Activated T-helper 1 cell treated with Interleukin-2 at 50 U/mL for 16 hours (primary cell): ENCODE results near the gene SPP2.

Experiments used
- DNase-seq: peaks from one replicate; pipeline ENCODE4 v3.0.0-alpha.2; 2020; ENCODE audit warnings: low read depth

SPP2 gene, protein sequence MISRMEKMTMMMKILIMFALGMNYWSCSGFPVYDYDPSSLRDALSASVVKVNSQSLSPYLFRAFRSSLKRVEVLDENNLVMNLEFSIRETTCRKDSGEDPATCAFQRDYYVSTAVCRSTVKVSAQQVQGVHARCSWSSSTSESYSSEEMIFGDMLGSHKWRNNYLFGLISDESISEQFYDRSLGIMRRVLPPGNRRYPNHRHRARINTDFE

DNA sequence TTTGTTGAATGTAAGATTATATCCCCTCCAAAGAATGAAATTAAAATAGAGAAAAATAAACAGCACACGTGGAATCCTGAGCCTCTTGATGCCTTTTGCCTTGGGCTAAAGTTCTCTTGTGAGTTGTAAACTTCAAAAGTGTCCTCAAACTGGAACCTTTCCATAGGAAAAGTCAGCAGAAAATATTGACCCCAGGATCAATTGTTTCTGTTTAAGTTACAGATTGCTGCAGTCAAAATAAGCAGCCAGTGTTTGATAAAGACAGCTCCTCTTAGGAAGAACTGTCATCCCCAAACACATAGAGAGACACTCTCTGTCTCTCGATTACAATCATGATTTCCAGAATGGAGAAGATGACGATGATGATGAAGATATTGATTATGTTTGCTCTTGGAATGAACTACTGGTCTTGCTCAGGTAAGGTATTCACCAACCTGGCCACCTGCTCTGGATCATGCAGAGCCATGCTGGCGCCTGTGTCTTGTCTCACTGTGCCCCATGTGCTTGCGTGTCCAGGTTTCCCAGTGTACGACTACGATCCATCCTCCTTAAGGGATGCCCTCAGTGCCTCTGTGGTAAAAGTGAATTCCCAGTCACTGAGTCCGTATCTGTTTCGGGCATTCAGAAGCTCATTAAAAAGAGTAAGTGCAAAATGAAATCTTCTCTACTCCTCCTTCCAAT, at the start of gene SPP2:
Gene SPP2, plus strand, starts transcription at position 248 of the 681 bp plus-strand sequence. Its CDS starts 85 bp downstream, at position 333.
- DNase-seq = no peak

DNA sequence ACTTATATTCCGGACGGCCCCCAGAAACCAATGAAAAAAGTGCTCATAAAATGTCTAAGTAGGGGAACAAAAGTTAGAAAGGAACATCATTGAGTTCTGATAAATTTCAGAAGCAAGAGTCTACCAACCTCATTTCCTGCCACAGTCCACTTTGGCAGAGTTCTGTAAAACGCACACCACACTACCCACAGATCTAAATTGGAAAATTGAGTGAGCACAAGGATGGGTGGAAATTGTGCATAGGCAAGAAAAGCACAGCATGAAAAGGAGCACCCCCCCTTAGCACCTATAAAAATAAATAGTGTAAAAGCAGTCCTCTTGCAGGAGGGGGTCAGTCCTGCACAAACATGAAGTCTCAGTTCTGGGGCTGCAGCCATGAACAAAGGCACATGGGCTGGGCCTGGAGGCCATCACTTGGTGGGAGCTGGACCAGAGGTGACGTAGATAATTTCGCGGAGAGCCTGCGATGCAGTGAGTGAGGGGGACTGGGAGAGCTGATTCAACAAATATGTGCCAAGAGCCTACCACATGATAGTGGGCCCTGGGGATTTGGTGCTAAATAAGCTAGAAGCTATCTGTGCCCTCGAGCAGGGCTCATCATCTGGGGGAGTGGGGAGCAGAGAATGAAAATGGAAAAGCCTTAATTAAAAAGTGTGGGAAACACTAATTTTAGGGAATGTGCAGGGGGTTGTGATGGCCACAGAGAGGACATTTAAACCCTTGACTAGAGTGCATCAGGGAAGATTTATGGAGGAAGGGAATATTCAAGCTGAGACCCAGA, 48.9 kb upstream of the SPP2 start:
- no peak for DNase-seq

DNA sequence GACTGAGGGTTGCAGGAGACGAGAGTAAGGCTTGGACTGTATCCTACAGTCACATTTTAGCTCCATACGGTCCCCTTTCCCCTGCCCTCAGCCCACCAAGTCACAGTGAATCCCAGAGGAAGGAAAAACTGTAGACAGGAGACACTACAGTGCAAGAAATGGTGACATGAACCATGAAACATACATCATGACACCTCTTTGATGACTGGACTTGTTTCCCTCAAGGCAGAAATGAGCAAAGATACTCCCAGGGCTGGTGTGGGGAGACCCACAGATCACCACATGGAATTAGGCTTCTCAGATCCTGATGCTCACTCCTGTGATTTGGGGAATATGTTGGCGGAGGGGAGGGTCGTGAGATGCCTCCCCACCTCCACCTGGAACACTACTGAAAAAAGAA, 48.2 kb upstream of the SPP2 start:
- DNase-seq = no peak

DNA sequence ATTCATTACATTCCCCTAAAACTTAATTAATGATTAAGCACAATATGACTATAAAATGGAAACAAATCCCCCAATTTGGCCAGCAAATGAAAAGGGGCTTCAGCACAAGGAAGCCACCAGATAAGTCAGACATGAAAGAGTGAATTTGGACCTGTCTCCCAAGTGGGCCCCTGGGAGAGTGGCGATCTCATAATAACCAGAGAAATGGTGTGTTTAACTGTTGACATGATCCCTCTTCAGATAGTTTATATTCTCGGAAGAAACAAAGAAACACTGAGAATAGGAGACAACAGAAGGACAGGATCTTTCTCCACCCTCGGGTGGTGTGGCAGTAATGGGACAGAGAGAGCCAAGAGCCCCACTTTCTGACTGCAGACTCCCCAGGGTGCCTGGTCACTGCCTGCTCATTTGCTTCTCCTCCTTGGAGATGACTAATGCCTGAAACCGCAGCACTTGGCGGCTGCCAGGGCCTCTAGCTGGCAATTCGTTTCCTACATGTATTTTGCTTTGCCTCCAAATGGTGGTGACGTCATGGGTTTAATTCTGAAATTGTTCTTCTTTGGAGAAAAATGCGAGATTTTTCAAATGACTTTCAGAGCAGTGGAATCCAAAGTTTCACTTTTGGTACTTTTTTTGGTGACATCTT, 46.4 kb upstream of the SPP2 start:
- DNase-seq = no peak

DNA sequence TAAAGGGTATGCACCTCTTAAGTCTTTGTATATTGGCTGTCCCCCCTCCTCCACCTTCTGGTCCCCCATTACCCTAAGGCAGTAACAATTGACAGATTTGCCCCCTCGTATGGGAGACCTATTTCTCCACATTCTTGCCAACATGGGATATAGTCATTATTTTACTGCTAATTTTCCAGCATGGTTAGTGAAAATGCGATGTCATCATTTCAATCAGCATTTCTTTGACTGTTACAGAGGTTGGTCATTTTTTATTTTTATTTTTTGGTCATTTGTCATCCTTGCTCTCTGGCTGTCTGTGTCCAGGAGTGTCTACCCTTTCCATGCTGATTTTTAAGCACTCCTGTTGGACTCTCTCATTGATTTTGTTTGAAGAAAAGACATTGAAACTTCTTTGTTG, 45.4 kb upstream of the SPP2 start:
- DNase-seq = no peak

DNA sequence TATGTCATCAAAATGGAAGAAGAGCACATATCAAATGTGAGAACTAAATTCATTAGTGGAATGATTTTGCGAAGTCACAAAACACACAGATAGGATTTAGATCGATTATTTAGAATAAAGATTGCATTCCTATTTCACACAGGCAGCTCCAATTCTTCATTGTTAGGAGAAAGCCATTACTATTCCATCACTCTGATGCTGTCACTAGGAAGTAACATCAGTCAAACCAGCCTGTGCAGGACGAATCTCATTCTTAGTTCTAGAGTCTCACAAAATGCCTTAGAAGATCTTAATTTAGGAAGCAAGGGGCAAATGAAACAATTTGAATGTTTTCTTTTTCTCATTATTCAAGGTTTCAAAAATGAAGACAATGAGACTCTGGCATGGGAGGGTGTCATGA, 44.0 kb upstream of the SPP2 start:
- DNase-seq = no peak

DNA sequence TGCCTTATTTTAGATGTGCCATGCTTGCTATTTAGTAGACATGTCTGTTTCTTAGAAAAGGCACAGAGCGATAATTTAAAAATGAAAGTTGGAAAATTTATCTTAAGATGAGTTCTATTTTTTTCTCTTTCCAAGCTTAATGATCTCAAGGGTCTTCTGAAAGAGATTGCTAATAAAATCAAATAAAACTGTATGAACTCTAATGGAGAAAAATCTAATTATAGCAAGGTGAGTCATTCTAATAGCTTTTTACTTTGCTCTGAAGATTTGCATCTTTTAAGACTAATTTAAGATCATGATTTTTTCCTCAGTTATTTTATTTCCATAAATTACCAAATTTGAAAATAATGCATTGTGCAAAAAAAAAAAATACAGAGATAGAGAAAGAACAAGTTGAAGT, 36.1 kb upstream of the SPP2 start:
- DNase-seq = no peak

DNA sequence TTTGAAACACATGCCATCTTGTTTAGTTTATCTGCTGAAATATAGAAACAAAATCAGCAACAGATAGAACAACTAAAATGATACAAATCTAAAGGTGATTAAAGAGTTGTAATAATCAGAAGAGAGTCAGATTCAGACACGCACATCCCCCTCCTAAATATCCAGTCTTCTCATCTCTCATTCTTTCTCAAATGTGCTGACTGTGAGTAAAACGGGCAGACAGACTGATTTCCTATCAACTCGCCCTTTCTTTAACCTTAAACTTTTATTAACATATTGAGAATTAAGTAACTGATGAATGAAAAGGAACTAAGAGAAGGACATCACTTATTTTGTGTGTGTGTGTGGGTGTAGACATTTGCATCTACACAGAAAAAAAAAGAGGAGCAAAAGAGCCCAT, 34.6 kb upstream of the SPP2 start:
- no peak for DNase-seq

DNA sequence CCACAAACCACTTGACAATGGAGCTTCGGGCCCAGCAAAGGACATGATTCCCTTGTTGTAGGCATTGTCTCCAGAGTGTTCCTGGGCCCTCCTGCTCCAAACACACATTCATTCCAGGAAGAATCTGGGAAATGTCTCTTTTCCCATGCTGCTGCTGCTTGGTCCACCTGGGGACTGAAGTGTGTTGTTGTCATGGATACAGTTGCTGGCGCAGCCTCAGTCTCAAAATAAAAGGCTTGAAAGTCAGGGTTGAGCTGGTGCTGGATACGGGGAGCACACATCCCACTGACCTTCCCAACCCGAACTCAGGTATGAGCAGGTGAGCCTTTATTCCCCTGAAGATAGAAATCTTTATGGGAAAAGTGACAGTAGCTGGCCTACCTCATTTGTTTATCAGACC, 30.6 kb upstream of the SPP2 start:
- DNase-seq = no peak

DNA sequence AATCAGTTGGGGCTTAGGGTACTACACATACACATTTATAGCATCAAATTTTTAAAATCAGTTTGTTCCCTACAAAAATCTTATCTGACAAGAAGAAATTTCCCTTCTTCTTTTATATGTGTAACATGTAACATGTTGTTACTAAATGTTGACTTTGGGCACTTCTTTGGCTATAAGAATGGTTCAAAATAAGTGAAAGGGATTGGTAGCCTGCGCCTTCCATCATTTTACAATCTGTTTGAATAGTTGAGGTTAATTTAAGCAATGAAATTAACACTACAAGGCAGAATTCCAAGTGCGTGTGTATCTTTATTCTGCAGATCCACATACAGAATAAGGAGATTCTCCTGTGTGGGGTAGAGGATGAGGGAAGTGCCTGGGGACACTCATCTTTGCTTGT, 30.2 kb upstream of the SPP2 start:
- DNase-seq = no peak

DNA sequence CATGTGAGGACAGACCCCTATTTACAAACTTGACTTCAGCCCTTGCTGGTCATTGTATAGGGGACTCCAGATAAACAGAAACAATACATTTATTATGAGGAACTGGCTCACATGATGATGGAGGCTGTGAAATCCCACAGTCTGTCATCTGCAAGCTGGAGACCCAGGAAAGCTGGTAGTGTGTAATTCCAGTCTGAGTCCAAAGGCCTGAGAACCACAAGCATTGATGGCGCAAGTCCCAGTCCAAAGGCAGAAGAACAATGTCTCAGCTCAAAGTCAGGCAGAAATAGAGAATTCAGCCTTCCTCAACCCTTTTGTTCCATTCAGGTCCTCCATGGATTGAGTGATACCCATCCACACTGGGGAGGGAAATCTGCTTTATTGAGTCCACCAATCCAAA, 28.1 kb upstream of the SPP2 start:
- DNase-seq = no peak

DNA sequence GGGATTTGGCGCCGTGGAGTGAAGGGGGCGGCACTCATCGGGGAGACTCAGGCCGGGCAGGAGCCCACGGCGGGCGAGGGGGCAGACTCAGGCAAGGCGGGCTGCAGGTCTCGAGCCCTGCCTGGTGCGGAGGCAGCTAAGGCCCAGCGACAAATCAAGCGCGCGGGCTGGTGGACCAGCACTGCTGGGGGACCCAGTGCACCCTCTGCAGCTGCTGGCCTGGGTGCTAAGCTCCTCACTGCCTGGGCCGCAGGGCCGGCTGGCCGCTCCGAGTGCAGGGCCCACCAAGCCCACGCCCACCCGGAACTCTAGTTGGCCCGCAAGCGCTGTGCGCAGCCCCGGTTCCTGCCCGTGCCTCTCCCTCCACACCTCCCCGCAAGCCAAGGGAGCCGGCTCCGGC, 26.2 kb upstream of the SPP2 start:
- DNase-seq = no peak

DNA sequence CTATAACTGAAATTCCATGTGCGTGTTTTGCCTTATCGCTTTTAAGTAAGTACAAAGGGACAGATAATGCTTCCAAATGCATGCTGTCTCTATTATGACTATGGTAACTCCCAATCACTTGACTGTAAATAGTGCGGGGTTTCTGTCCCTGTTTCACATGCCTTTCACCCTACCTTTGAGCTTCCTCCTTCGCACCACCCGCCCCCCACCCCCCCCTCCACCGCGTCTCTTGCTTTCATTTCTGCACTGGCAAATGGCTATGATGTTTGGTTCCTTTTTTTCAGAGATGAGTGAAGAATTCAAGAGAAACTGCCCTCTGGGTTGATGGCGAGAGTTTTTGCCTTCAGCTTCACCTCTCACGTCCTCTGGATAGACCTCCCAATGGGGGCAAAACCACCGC, 25.0 kb upstream of the SPP2 start:
- no peak for DNase-seq

DNA sequence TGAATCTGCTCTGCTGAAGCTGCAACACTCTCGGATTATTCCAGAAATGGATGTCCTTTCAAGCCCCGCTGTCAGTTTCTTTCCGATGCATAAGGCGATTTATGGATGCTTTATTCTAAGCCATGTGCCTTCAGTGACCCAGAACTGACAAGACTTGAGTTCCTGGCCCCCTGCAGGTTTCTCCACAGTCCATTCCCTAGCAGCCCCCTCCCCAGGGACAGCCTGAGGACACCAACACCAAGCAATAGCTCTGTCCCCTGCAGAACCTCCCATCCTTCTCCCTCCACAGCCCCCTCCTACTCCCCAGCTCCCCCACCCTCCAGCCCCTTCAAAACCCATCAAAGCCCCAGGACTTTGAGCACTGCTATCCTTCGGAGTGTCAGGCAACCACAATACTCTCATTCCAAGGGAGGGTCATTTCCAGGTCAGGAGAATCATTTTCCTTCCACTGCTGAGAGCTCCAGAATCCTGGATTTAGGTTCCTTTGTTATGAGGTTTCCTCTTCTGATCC, 24.6 kb upstream of the SPP2 start:
- DNase-seq = no peak

DNA sequence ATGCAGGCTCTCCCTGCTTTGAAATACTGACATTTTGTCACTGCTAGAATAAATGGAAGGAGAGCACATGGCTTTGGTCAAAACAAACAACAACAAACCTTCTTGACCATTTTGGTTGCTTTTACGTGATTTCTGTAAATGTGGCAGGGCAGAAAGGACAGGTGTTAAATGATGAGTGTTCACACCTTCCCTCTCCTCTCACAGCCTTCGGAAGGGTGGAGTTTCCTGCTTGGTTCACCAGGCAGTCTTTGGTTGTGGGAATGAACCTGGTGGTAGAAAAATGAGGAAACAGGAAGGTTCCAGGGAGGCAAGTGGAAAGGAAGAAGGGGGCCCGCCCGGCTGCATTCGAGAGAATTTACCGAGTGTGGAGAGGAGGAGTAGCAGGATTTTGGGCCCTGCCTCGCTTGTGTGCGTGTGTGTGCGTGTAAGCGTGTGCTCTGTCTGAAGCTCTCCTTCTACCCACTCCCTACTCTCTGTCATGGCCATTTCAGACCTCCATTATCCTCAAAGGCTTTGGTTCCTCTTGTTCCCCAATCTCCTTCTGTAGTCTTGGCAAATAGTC, 23.7 kb upstream of the SPP2 start:
- no peak for DNase-seq

DNA sequence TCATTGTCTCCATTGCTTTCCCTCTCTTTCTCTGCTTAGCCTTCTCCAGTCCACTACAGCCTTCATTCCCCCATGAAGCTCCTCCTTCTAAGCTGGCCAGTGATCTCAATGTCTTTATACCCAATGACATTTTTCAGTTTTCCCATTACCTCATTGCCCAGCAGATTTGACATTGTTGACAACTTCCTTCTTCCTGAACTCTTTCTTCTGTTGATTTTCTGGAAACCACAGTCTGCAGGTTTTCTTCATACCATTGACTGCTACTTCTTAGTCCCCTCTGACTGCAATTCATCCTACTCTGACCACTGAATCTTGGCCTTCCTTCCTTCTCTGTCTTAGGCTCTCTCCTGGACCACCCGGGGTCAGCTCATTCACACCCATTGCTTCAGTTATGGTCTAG, 22.9 kb upstream of the SPP2 start:
- no peak for DNase-seq

DNA sequence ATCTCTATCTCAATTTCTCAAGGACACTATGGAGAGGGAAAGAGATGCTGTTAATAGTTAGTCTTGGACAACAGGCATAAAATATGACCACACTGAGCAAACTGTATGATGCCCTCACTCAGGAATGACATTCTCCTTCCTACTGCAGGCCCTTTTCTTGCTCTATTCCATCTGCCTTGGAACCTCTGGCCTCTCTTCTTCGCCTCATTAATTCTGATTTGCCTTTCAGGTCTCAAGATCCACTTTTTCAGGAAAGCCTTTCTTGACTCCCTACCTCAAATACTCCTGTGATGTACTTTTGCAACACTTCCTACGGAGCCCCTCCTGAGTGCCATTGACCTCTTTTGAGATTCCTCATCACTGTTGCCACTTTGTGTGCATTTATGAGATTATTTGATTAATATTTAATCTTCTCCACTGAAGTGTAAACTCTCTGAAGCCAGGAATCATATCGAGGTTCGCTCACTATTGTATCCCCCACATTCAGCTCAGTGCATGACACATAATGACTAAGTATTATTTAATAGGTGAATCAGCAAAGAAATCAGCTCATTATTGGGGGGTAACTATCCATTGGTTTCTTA, 21.3 kb upstream of the SPP2 start:
- DNase-seq = no peak

DNA sequence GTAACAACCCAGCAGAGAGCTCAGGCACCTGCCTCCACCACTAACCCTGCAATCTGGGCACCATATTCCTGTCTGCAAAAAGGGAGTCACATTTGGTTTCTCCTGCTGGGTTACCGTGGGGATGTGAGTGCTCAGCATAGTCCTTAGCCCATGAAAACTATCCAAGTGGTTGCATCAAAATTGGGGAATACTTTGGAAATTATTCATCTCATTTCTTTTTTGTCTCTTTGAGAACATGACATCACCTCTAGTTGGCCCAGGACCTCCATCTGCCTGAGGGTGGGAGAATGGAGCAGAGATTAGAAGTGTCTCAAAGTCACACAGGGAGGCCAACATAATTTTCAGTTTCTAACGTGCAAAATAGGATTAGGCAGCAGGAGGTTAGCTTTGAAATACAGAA, 19.3 kb upstream of the SPP2 start:
- no peak for DNase-seq

DNA sequence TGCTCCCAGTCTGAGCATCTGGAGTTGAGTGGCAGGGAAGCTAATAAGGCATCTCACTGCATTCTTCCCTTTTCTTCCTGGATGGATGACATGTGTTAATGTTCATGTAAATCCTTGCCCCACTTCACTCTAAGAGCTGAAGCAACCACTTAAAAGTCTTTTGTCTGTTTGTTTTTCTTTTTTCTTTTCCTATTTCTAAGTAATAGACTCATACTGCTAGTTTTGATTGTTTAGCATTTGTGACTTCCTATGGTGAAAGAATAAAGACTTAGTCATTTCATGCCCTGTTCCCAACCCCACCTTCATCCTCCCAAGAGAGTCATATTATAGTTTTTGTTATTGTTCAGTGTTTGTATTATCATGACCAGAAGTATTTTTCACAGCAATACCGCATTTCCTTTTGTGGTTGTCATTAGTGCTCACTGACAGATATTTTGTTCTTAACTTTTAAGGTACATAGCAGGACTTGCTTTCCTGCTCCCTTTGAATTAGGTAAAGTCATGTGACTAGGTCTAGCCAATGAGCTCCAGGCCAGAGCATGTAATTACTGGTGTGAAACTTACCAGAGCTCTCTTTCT, 18.1 kb upstream of the SPP2 start:
- DNase-seq = no peak

DNA sequence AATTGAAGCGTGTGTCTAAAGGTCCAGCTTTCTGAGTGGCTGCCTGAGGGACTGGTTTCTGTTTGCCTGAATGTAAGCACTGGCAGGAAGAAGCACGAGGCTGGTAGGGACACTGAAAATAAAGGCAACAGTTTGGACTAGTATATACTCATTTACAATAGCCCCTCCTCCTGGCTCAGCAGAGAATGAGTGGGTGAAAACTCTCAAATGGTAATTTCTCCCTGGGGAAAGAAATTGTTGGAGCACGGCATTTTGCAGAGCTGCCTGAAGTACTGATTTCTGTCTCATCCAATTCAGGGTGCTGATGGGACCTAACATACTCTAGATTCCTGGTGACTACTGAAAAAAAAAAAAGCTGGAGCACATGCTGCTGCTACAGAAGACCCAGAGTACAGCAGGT, 17.3 kb upstream of the SPP2 start:
- no peak for DNase-seq

DNA sequence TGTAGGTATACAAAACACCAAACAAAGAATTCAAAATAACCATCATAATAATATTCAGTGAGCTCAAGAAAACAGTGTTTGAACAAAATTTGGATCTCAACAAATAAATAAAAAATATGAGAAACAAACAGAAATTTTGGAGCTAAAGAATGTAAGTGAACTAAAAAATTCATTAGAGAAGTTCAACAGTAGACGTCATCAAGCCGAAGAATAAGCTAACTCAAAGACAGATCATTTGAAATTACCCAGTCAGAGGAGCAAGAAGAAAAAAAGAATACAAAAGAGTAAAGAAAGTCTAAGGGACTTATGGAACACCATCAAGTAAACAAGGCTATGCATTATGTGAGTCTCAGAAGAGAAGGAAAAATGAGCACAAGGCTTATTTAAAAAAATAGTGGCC, 16.6 kb upstream of the SPP2 start:
- DNase-seq = no peak
